Spleen (tissue), 13 donors: ENCODE data around the gene TM9SF4. TPM values are rescaled to one million over a fixed set of nuclear protein-coding genes. Genes with fewer than 3 reads are reported as not detected.

Source experiments
- DNase-seq: peaks from one replicate; pipeline ENCODE4 v3.0.0-alpha.2; 2020
- H3K27ac ChIP-seq, 8 donors: fragments of 200-600 bp; sonication (generic) in 7 of 8; 1 replicate in 4 of 8; 2 replicates in 4 of 8; pipeline versions ENCODE4 v1.5.0 to v1.8.0; 2016 to 2021; ENCODE audit warnings: inconsistent platforms in 4 of 8, mild to moderate bottlenecking in 4 of 8, moderate library complexity in 1 of 8
- H3K27me3 ChIP-seq, 7 donors: fragments of 200-600 bp; sonication (generic) in 6 of 7; replicated peaks in 1 of 7; 1 replicate in 4 of 7; 2 replicates in 3 of 7; pipeline versions ENCODE4 v1.5.0 to v1.8.0; 2016 to 2021; ENCODE audit warnings: inconsistent platforms in 3 of 7, mild to moderate bottlenecking in 1 of 7
- H3K36me3 ChIP-seq, 6 donors: fragments of 200-600 bp; sonication (generic) in 5 of 6; 1 replicate in 4 of 6; 2 replicates in 2 of 6; pipeline versions ENCODE4 v1.5.0 to v1.8.0; 2016 to 2021; ENCODE audit warnings: inconsistent platforms in 2 of 6
- H3K4me1 ChIP-seq, 6 donors: fragments of 200-600 bp; sonication (generic) in 5 of 6; 1 replicate in 3 of 6; 2 replicates in 3 of 6; pipeline versions ENCODE4 v1.5.0 to v1.8.0; 2016 to 2021; ENCODE audit warnings: inconsistent platforms in 3 of 6
- H3K4me3 ChIP-seq, 8 donors: fragments of 200-600 bp; sonication (generic) in 7 of 8; 1 replicate in 4 of 8; 2 replicates in 4 of 8; pipeline versions ENCODE4 v1.5.0 to v1.8.0; 2016 to 2021; ENCODE audit warnings: inconsistent platforms in 4 of 8, mild to moderate bottlenecking in 4 of 8, moderate library complexity in 2 of 8
- H3K9me3 ChIP-seq, 8 donors: fragments of 200-600 bp; sonication (generic) in 7 of 8; 1 replicate in 4 of 8; 2 replicates in 4 of 8; pipeline versions ENCODE4 v1.5.0 to v1.8.0; 2016 to 2021; ENCODE audit warnings: inconsistent platforms in 4 of 8
- POLR2A ChIP-seq, 3 donors: fragments of 450-650 bp; IDR thresholded peaks; one replicate each; pipeline ENCODE4 v1.5.1; 2017; ENCODE audit warnings: antibody characterized with exemption in 3 of 3, mild to moderate bottlenecking in 1 of 3
- POLR2AphosphoS5 ChIP-seq, 3 donors: sonication (generic); formaldehyde crosslinking; IDR thresholded peaks; one replicate each; pipeline ENCODE4 v1.5.1; 2017; ENCODE audit warnings: antibody characterized with exemption in 3 of 3
- WGBS, 5 donors: extraction: QIAGEN DNeasy Blood & Tissue Kit in 3 of 5; methylation state at CpG; one replicate each; pipeline versions ENCODE4 v1.1.5 to v1.1.7; 2013 to 2018; 5-methylcytosine and 5-hydroxymethylcytosine counted together
- intact Hi-C: fragments of 100-400 bp; cut with DNase I; formaldehyde crosslinking; loops from one replicate; pipeline ENCODE4 v1.15.0; 2023; ENCODE audit warnings: low total_unique reads
- long read RNA-seq, 2 donors: transcript quantifications; one replicate each; lab custom pipeline, GENCODE V29; 2026
- polyA plus RNA-seq, 3 donors: library from polyadenylated mRNA; stranded (reverse); fragments of 200-250 nt; gene quantifications; one replicate each; pipeline ENCODE4 v1.2.1, GENCODE V29; 2013
- total RNA-seq, 7 donors: library from RNA; depleted of rRNA in 3 of 7; stranded (reverse); fragments of >200 nt in 3 of 7; fragmentation: NEBNext Ultra II Directional in 4 of 7; extraction: Animal tissue kit (Norgen Biotek cat#: 25700) in 4 of 7; gene quantifications; one replicate each; pipeline versions ENCODE4 v1.1.0 to v1.2.1, GENCODE V29; 2016 to 2021
- TF ChIP-seq, protein P1 (sequence below), 11 experiments: fragments of 200-600 bp in 7 of 11; fragments of 450-650 bp in 4 of 11; sonication (generic) in 4 of 11; IDR thresholded peaks in 8 of 11; conservative IDR thresholded peaks in 3 of 11; 1 replicate in 7 of 11; 2 replicates in 4 of 11; pipeline versions ENCODE4 v1.4.0 to v1.8.0; 2016 to 2021; ENCODE audit warnings: antibody characterized with exemption in 11 of 11, inconsistent platforms in 4 of 11, mild to moderate bottlenecking in 1 of 11
- donor health status: healthy with polysubstance abuse.
- donor health status: DM: no; HTN: no; CAD: no; lungs with moderate emphysema.
- donor health status: DM: no; HTN: no; CAD: no.
- donor health status: Bipolar disorder and iron deficiency.
- donor health status: healthy.
- donor health status: DM: no; HTN: no; CAD: no.
- donor health status: DM: yes; HTN: yes; CAD: no.

Gene TM9SF4
- total RNA-seq (10 to 100 TPM; 33.6 to 58.3 (median 42.7) TPM), polyA plus RNA-seq (10 to 100 TPM; 12.0 to 13.7 (median 13.3) TPM)
- long read RNA-seq, donor 1, partial matches to known transcripts, result 0 of 6 reads
- long read RNA-seq, donor 1, other reads (novel, unspliced or antisense), result 0 of 6 reads
- long read RNA-seq, donor 2, partial matches to known transcripts, result 0 of 1 reads
- long read RNA-seq, donor 2, other reads (novel, unspliced or antisense), result 0 of 1 reads

DNA sequence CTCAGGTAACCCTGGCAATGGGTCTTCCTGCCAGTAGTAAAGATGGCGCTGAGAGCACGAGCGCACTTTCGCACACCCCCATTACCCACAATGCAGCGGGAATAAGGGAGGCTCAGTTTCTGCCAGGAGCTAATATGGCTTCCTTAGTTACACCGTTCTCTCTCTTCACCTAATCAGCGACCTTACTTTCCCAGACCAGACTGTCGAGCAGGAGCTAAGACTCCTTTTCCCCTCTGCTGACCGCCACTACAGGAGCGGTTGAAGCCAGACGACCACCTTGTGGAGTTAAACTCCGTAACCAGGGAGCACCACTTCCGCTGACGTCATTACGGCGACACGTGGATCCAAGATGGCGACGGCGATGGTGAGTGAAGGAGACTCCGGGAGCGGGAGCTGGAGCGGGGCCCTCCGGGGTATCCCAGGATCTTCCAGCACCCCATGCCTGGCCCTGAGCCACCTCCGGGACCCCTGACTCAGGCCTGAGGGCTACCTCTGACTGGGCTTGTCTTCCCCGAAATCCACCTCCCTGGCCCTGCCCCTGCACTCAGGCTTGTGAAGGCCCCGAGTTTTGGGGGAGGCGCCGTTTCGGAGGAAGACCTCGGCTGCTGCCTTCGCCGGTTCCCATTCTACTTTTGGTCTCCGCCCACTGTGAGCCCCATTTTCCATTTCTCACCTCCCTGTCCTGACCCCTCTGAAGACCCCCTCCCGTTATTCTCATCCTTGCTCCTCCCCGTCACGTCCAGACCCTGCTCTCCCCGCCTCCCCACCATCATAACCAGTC, at the start of gene TM9SF4:
TSS of gene TM9SF4 (plus strand) at position 323 of the 781 bp plus-strand sequence. CDS start at position 350, 27 bp downstream.
- H3K9me3 ChIP-seq, result no peaks in the 10 kb centered on the region
- peaks cover 14 to 53% (median 43%) of the 10 kb centered on the region in 6 donors for H3K4me1 ChIP-seq
- peak; percentile 95 for DNase-seq
- TF ChIP-seq POLR2AphosphoS5 (IDR thresholded peaks at IDR 0.05) (peak; percentile 81 to 90 (median 84)), POLR2A (IDR thresholded peaks at IDR 0.05) (peak in 1 of 3 donors; percentile 34)
- TF ChIP-seq, protein P1, sequence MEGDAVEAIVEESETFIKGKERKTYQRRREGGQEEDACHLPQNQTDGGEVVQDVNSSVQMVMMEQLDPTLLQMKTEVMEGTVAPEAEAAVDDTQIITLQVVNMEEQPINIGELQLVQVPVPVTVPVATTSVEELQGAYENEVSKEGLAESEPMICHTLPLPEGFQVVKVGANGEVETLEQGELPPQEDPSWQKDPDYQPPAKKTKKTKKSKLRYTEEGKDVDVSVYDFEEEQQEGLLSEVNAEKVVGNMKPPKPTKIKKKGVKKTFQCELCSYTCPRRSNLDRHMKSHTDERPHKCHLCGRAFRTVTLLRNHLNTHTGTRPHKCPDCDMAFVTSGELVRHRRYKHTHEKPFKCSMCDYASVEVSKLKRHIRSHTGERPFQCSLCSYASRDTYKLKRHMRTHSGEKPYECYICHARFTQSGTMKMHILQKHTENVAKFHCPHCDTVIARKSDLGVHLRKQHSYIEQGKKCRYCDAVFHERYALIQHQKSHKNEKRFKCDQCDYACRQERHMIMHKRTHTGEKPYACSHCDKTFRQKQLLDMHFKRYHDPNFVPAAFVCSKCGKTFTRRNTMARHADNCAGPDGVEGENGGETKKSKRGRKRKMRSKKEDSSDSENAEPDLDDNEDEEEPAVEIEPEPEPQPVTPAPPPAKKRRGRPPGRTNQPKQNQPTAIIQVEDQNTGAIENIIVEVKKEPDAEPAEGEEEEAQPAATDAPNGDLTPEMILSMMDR (IDR thresholded peaks at IDR 0.05 in 8 of 11, conservative IDR thresholded peaks at IDR 0.05 in 3 of 11), result no peak
- H3K27ac ChIP-seq, result peak within 1 kb of the TSS; percentile 94 to 100 (median 99)
- H3K4me3 ChIP-seq, result peak within 1 kb of the TSS; percentile 87 to 98 (median 94)
- 0 to 1% (median 0%) methylated on average over 26 to 38 of the region's 38 CpGs for WGBS, 5 donors
- intact Hi-C loops, result no loop called here
- peaks cover 0 to 3% (median 0%) of the 10 kb centered on the region in 6 donors for H3K36me3 ChIP-seq
- H3K27me3 ChIP-seq, result no peaks in the 10 kb centered on the region

GRCh38 chr20:32062776-32063170, 46.7 kb upstream of the TM9SF4 start:
- Histone ChIP-seq H3K9me3 (no peaks in the 10 kb centered on the region), H3K4me1 (peaks cover 0 to 88% (median 11%) of the 10 kb centered on the region in 6 donors), H3K36me3 (peaks cover 0 to 23% (median 0%) of the 10 kb centered on the region in 6 donors), H3K4me3 (peak overlapping the region in 3 of 8 donors; percentile 1 to 59 (median 12)), H3K27ac (peak overlapping the region in 7 of 8 donors; percentile 68 to 92 (median 87)), H3K27me3 (peaks cover 0 to 11% (median 0%) of the 10 kb centered on the region in 7 donors)
- WGBS, 5 donors, result 16 to 25% (median 21%) methylated on average over 4 of the region's 4 CpGs
- peak; percentile 92 for DNase-seq
- intact Hi-C loops, result no loop called here
- TF ChIP-seq POLR2AphosphoS5 (IDR thresholded peaks at IDR 0.05) (peak; percentile 24 to 85 (median 60)), POLR2A (IDR thresholded peaks at IDR 0.05) (no peak)
- TF ChIP-seq, protein P1 (IDR thresholded peaks at IDR 0.05 in 8 of 11, conservative IDR thresholded peaks at IDR 0.05 in 3 of 11), result peak in 1 of 11 experiments; percentile 14

- H3K9me3 ChIP-seq, result no peaks in the 10 kb centered on the region
- peak overlapping the region in 4 of 8 donors; percentile 10 to 59 (median 12) for H3K4me3 ChIP-seq
- peaks cover 0 to 90% (median 12%) of the 10 kb centered on the region in 6 donors for H3K4me1 ChIP-seq
- WGBS, 5 donors, result 42 to 76% (median 55%) methylated on average over 4 of the region's 4 CpGs
- peaks cover 0 to 18% (median 0%) of the 10 kb centered on the region in 6 donors for H3K36me3 ChIP-seq
- H3K27ac ChIP-seq, result peak overlapping the region; percentile 13 to 92 (median 84)
- H3K27me3 ChIP-seq, result peaks cover 0 to 7% (median 0%) of the 10 kb centered on the region in 7 donors
- no peak for DNase-seq
- intact Hi-C loops, result no loop called here
- TF ChIP-seq POLR2AphosphoS5 (IDR thresholded peaks at IDR 0.05), result peak in 1 of 3 donors; percentile 41
- TF ChIP-seq, protein P1 (IDR thresholded peaks at IDR 0.05 in 8 of 11, conservative IDR thresholded peaks at IDR 0.05 in 3 of 11), result no peak
Measured at GRCh38 chr20:32063695-32064094, 45.8 kb upstream of the TM9SF4 start.
